MM.1S (cell line): Measurements from ENCODE around the gene UCN3.

Experiments
- EZH2 ChIP-seq: fragments of 300-600 bp; sonication (generic); optimal IDR thresholded peaks from 2 replicates; pipeline ENCODE3; 2017; ENCODE audit warnings: low read depth, mild to moderate bottlenecking, antibody characterized with exemption, low read length, mixed read lengths
- EZH2phosphoT487 ChIP-seq: fragments of 300-600 bp; sonication (generic); IDR thresholded peaks from 2 replicates; pipeline ENCODE4 v1.6.1; 2018; ENCODE audit warnings: antibody characterized with exemption, low read length

DNA sequence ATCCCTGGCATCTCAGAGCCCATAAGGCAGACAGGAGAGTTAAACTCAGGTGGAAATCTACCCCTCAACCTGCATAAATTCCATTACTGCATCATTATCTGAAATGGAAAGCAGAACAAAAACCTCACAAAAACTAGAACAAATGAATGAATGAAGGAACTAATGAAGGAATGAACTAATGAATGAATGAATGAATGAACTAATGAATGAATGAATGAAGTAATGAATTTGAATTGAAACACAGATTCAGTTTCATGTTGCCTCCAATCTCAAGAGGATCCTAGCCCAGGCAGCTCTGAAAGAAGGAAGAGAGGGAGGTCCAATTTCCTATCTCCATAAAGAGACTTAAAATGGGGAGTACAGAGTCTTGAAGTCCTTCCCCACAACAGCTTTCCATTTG lies 1.9 kb upstream of the UCN3 start:
- no peak for TF ChIP-seq EZH2
- no peak for TF ChIP-seq EZH2phosphoT487
